ENCODE data around the gene SHISA5. TPM values are rescaled to one million over a fixed set of nuclear protein-coding genes. Genes with fewer than 3 reads are reported as not detected.
A peak's percentile ranks its signal among the peaks of the same experiment; 100 is the strongest.

Gene SHISA5
- total RNA-seq, 1 experiment from 2014 or later: 137 TPM

DNA sequence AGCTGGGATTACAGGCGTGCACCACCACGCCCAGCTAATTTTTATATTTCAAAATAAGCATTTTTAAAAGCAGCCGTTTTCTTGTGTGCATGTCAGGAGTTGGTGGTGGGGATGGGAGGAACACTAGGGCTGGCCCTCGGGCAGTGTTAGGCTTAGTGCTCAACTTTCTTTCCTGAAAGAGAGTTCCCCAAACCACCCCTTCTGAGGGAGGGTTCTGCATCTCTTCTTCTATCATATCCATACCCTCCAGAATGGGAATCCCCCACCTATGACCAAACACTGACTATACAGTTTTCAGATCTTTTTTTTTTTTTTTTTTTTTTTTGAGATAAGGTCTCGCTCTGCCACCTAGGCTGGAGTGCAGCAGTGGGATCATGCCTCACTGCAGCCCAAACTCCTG lies 40.2 kb upstream of the SHISA5 start:
- CTCF ChIA-PET: interaction anchor here (0.6 to 1.3 kb wide), 3 partner anchors 34 to 137 kb away, joined by 3 to 5 read pairs (median 4); no protein-coding TSS in a partner anchor
- H3K36me3 Mint-ChIP-seq: peaks cover 58% of the 10 kb centered on the region
- ATAC-seq (no peak), DNase-seq (ENCODE audit: low spot score) (no peak)
- H3K9me3 Mint-ChIP-seq: no peaks in the 10 kb centered on the region
- TF ChIP-seq ZNF263 (CRISPR knock-in tag; IDR thresholded peaks at IDR 0.05; ENCODE audit: low read depth): no peak
- TF ChIP-seq NFYB (CRISPR knock-in tag; conservative IDR thresholded peaks at IDR 0.05; ENCODE audit: low read depth): no peak
- TF ChIP-seq, protein P1, sequence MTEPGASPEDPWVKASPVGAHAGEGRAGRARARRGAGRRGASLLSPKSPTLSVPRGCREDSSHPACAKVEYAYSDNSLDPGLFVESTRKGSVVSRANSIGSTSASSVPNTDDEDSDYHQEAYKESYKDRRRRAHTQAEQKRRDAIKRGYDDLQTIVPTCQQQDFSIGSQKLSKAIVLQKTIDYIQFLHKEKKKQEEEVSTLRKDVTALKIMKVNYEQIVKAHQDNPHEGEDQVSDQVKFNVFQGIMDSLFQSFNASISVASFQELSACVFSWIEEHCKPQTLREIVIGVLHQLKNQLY (CRISPR knock-in tag; IDR thresholded peaks at IDR 0.05): no peak
- TF ChIP-seq, protein P2, sequence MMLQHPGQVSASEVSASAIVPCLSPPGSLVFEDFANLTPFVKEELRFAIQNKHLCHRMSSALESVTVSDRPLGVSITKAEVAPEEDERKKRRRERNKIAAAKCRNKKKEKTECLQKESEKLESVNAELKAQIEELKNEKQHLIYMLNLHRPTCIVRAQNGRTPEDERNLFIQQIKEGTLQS (CRISPR knock-in tag; conservative IDR thresholded peaks at IDR 0.05): no peak
- TF ChIP-seq, protein P3, sequence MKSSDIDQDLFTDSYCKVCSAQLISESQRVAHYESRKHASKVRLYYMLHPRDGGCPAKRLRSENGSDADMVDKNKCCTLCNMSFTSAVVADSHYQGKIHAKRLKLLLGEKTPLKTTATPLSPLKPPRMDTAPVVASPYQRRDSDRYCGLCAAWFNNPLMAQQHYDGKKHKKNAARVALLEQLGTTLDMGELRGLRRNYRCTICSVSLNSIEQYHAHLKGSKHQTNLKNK (CRISPR knock-in tag; IDR thresholded peaks at IDR 0.05): no peak
- TF ChIP-seq ZNF232 (CRISPR knock-in tag; IDR thresholded peaks at IDR 0.05): no peak
- TF ChIP-seq ZNF317 (CRISPR knock-in tag; IDR thresholded peaks at IDR 0.05; ENCODE audit: borderline replicate concordance, low read depth): no peak
- TF ChIP-seq, protein P4, sequence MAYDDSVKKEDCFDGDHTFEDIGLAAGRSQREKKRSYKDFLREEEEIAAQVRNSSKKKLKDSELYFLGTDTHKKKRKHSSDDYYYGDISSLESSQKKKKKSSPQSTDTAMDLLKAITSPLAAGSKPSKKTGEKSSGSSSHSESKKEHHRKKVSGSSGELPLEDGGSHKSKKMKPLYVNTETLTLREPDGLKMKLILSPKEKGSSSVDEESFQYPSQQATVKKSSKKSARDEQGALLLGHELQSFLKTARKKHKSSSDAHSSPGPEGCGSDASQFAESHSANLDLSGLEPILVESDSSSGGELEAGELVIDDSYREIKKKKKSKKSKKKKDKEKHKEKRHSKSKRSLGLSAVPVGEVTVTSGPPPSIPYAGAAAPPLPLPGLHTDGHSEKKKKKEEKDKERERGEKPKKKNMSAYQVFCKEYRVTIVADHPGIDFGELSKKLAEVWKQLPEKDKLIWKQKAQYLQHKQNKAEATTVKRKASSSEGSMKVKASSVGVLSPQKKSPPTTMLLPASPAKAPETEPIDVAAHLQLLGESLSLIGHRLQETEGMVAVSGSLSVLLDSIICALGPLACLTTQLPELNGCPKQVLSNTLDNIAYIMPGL (CRISPR knock-in tag; IDR thresholded peaks at IDR 0.05): no peak
- no peak overlapping the region for H3K27ac Mint-ChIP-seq
- H3K4me3 Mint-ChIP-seq: no peak overlapping the region
- H3K27me3 Mint-ChIP-seq (ENCODE audit: low read depth): no peaks in the 10 kb centered on the region
- POLR2A ChIA-PET: no interaction called here
- no peaks in the 10 kb centered on the region for H3K4me1 Mint-ChIP-seq

DNA sequence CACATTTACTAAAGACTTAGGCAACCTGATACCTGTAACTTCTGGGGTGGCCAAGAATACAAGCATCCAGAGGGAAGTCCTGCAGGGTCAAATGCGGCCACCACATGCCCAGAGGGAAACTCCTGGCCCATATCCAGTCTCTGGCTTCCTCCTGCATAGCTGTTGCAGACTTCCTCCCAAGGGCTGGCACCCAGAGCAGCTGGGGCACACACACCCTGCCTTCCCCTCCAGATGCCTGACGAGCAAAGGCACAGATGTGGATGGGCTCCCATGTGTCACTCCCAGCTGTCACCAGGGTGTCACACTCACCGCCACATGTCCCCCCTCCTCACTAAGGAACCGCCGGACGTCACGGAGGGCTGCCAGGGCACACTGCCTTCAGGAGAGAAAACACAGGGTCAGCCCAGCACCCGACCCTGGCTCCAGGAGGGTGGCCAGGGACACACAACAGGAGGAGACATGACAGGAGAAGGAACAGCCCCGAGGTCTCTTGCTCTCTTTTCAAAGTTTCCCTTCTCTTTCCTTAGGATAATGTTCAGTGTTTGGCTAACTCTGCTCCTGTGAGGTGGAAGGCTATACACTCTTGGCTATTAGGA lies 39.4 kb upstream of the SHISA5 start:
- peaks cover 56% of the 10 kb centered on the region for H3K36me3 Mint-ChIP-seq
- ATAC-seq (no peak), DNase-seq (ENCODE audit: low spot score) (no peak)
- H3K4me1 Mint-ChIP-seq: no peaks in the 10 kb centered on the region
- TF ChIP-seq, protein P3 (CRISPR knock-in tag; IDR thresholded peaks at IDR 0.05): no peak
- TF ChIP-seq SMAD3 (CRISPR knock-in tag; IDR thresholded peaks at IDR 0.05; ENCODE audit: borderline replicate concordance): no peak
- TF ChIP-seq FOXK1 (CRISPR knock-in tag; IDR thresholded peaks at IDR 0.05): no peak
- TF ChIP-seq ZNF671 (CRISPR knock-in tag; IDR thresholded peaks at IDR 0.05): no peak
- no peaks in the 10 kb centered on the region for H3K9me3 Mint-ChIP-seq
- POLR2A ChIA-PET: no interaction called here
- H3K27ac Mint-ChIP-seq: peak overlapping the region; percentile 43; the same call in 1 of the 2 replicates
- CTCF ChIA-PET: interaction anchor here (1.3 kb wide), 1 partner anchor 107 kb away, joined by 4 read pairs; no protein-coding TSS in a partner anchor
- no peaks in the 10 kb centered on the region for H3K27me3 Mint-ChIP-seq (ENCODE audit: low read depth)
- no peak overlapping the region for H3K4me3 Mint-ChIP-seq

DNA sequence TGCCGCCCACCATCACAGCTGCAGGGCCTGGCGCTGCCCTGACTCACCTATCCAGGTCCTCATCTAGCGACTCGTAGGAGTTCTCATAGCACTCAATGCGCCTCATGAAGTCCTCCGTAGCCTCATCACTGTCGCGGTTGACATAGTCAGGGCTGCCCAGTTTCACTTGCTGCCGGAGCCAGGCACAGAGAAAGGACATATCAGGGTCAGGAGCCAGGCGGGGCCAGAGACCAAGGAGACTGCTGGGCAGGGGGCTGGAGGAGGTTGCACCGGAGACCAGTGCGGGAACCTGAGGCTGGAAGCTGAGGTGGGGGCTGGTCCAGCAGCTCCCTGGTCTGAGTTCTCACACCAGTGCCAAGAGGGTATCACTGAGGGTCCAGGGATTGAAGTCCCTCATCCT lies 34.5 kb upstream of the SHISA5 start:
- no peak overlapping the region for H3K4me3 Mint-ChIP-seq
- H3K36me3 Mint-ChIP-seq: peaks cover 67% of the 10 kb centered on the region
- no peaks in the 10 kb centered on the region for H3K4me1 Mint-ChIP-seq
- no peak for TF ChIP-seq TEAD1 (CRISPR knock-in tag; IDR thresholded peaks at IDR 0.05)
- no peak for TF ChIP-seq GABPB1 (CRISPR knock-in tag; IDR thresholded peaks at IDR 0.05)
- TF ChIP-seq JAZF1 (CRISPR knock-in tag; IDR thresholded peaks at IDR 0.05): no peak
- no peak for ATAC-seq
- no peak for DNase-seq (ENCODE audit: low spot score)
- ChIA-PET CTCF (interaction anchor here (1.3 to 2.8 kb wide), 2 partner anchors 11 to 66 kb away, joined by 3 to 16 read pairs; no protein-coding TSS in a partner anchor), POLR2A (no interaction called here)
- H3K27ac Mint-ChIP-seq: no peak overlapping the region
- no peaks in the 10 kb centered on the region for H3K27me3 Mint-ChIP-seq (ENCODE audit: low read depth)
- no peaks in the 10 kb centered on the region for H3K9me3 Mint-ChIP-seq

DNA sequence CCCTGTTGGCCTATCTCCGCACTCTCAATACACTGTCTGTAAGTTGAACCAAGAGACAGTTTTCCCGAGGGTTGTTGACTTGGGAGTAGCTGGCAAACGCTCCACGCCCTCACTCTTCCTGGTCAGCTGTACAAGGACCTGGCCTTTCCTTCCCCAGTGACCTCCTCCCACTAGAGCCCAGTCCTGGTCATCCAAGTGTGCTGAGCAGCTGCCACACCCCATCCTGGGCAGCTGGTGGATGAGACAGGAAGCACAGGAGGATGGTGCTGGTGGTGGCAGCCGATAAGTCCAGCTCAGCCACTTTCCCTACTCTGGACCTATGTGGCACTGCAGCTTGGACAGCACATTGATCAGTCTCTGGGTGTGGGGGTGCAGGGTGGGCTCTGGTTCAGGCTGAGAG lies 32.8 kb upstream of the SHISA5 start:
- CTCF ChIA-PET: interaction anchor here (0.9 to 1.5 kb wide), 3 partner anchors 12 to 101 kb away, joined by 3 to 5 read pairs (median 5); no protein-coding TSS in a partner anchor
- Mint-ChIP-seq H3K27ac (no peak overlapping the region), H3K9me3 (no peaks in the 10 kb centered on the region), H3K27me3 (ENCODE audit: low read depth) (no peaks in the 10 kb centered on the region), H3K4me1 (no peaks in the 10 kb centered on the region), H3K4me3 (no peak overlapping the region), H3K36me3 (peaks cover 64% of the 10 kb centered on the region)
- DNase-seq (ENCODE audit: low spot score) (no peak), ATAC-seq (no peak)
- POLR2A ChIA-PET: interaction anchor here (0.5 kb wide), 1 partner anchor 33 kb away, joined by 4 read pairs; no protein-coding TSS in a partner anchor
- TF ChIP-seq ZNF317 (CRISPR knock-in tag; IDR thresholded peaks at IDR 0.05; ENCODE audit: borderline replicate concordance, low read depth) (no peak), ZNF138 (CRISPR knock-in tag; conservative IDR thresholded peaks at IDR 0.05) (no peak)
- TF ChIP-seq, protein P5, sequence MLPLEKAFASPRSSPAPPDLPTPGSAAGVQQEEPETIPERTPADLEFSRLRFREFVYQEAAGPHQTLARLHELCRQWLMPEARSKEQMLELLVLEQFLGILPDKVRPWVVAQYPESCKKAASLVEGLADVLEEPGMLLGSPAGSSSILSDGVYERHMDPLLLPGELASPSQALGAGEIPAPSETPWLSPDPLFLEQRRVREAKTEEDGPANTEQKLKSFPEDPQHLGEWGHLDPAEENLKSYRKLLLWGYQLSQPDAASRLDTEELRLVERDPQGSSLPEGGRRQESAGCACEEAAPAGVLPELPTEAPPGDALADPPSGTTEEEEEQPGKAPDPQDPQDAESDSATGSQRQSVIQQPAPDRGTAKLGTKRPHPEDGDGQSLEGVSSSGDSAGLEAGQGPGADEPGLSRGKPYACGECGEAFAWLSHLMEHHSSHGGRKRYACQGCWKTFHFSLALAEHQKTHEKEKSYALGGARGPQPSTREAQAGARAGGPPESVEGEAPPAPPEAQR (CRISPR knock-in tag; IDR thresholded peaks at IDR 0.05): no peak
- TF ChIP-seq, protein P6, sequence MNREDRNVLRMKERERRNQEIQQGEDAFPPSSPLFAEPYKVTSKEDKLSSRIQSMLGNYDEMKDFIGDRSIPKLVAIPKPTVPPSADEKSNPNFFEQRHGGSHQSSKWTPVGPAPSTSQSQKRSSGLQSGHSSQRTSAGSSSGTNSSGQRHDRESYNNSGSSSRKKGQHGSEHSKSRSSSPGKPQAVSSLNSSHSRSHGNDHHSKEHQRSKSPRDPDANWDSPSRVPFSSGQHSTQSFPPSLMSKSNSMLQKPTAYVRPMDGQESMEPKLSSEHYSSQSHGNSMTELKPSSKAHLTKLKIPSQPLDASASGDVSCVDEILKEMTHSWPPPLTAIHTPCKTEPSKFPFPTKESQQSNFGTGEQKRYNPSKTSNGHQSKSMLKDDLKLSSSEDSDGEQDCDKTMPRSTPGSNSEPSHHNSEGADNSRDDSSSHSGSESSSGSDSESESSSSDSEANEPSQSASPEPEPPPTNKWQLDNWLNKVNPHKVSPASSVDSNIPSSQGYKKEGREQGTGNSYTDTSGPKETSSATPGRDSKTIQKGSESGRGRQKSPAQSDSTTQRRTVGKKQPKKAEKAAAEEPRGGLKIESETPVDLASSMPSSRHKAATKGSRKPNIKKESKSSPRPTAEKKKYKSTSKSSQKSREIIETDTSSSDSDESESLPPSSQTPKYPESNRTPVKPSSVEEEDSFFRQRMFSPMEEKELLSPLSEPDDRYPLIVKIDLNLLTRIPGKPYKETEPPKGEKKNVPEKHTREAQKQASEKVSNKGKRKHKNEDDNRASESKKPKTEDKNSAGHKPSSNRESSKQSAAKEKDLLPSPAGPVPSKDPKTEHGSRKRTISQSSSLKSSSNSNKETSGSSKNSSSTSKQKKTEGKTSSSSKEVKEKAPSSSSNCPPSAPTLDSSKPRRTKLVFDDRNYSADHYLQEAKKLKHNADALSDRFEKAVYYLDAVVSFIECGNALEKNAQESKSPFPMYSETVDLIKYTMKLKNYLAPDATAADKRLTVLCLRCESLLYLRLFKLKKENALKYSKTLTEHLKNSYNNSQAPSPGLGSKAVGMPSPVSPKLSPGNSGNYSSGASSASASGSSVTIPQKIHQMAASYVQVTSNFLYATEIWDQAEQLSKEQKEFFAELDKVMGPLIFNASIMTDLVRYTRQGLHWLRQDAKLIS (CRISPR knock-in tag; IDR thresholded peaks at IDR 0.05; ENCODE audit: borderline replicate concordance): no peak
